HG03064 (cell line): ENCODE results near the gene IFI27.

Experiments
- ATAC-seq: cut with Tn5 transposase; IDR thresholded peaks from one replicate; pipeline ENCODE4 v1.9.1; 2021; ENCODE audit warnings: low read depth; ENCODE audit not compliant: unreplicated experiment

Gene IFI27

DNA sequence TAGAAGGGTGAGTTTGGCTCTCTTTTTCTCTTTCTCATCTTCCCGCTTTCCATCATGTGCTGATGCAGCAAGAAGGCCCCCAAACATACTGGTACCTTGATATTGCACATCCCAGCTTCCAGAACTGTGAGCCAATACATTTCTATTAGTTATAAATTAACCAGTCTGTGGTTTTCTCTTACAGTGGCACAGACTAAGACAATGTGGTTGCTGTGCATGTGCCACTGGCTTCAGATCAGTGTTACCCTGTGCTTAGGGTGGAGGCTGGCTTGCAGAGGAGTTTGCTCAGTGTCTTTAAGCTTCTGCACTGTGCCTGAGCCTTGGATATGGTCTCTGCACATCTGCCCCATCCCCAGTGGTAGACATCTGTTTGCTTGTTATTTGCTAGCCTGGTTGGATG is 13.3 kb downstream of the IFI27 start:
- ATAC-seq = no peak

DNA sequence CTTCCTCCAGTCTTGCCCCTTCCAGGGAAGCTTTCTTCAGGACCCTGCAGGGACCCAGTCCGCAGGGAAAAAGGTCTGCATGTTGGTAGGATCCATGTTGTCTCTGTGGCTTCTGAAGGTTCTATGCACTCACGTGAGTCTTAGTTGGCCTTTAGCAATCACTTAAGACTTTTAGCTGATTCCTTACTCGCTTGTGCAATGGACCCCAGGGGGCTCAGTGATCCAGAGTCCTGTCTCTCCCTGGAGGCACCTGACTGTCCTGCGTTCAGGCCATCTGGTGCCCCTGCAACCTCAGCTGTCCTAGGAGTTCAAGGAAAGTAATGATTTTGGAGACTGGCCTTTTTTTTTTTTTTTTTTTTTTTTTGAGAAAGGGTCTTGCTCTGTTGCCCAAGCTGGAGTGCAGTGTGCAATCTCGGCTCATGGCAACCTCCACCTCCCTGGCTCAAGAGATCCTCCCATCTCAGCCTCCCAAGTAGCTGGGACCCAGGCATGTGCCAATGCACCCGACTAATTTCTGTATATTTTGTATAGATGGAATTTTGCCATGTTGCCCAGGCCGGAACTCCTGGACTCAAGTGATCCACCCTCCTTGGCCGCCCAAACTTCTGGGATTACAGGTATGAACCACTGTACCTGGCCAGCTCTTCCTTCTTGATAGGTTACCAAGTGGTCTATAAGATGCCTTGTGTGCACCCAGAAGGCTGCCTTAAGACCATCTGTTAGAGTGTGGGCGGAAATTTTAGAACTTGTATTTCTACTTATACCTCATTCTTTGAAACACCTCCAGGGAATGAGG is 14.2 kb downstream of the IFI27 start:
- ATAC-seq = no peak

GRCh38 chr14:94125659-94126418 is 15.3 kb downstream of the IFI27 start:
- no peak for ATAC-seq

GRCh38 chr14:94126419-94126677 is 15.8 kb downstream of the IFI27 start:
- ATAC-seq = no peak

- no peak for ATAC-seq
These were observed 16.3 kb downstream of the IFI27 start for GRCh38 chr14:94126800-94127199.

DNA sequence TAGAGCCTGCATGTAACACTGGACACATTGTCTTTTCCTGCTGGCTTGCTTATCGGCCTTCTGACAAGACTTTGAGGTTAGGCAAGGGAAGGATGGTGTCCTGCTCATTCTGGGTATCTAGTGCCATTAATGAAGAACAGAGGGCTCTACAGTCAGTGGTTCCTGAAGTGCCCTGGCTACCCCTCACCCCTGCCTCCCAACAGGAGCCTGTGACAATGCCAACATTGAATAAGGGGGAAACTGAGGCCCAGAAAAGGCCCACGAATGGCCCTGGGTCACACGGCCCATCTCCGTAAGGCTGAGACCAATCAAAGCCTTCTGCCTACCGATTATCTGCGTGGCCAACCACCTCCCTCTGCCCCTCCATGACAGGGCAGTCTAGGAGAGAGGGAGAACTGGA is 16.8 kb downstream of the IFI27 start:
- no peak for ATAC-seq

DNA sequence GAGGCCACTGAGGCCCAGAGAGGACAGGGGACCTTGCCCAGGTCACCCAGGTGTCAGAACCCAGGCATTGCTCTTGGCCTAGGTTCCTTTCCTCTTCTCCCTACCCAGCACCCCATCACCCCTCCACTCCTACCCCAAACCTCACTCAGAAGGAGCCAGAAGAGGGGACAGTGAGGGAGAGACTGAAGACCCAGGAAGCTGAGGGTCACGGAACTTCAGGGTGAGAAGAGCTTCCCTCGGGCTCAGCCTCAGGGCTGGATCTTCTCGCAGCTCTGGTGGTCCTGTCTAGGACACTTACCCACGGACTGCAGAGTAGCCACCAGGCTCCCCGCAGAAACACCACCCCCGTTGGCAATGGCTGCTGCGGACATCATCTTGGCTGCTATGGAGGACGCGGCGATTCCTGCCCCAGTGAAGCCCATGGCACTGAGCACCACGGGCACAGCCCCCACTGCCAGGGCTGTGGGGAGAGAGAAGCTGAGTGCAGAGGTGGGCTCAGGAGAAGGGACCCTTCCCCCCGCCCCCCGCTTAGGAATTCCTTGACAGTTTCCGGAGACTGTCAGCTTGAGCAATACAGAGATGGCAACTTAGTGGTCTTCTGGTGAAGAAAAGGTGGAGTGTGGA is 17.8 kb downstream of the IFI27 start:
- ATAC-seq = no peak

GRCh38 chr14:94129111-94129757 is 18.7 kb downstream of the IFI27 start, which contains the start of gene IFI27L2:
Gene IFI27L2, minus strand, starts transcription at chr14:94129604. Its CDS starts 40 bp downstream, at chr14:94129564.
- ATAC-seq = peak; percentile 92

DNA sequence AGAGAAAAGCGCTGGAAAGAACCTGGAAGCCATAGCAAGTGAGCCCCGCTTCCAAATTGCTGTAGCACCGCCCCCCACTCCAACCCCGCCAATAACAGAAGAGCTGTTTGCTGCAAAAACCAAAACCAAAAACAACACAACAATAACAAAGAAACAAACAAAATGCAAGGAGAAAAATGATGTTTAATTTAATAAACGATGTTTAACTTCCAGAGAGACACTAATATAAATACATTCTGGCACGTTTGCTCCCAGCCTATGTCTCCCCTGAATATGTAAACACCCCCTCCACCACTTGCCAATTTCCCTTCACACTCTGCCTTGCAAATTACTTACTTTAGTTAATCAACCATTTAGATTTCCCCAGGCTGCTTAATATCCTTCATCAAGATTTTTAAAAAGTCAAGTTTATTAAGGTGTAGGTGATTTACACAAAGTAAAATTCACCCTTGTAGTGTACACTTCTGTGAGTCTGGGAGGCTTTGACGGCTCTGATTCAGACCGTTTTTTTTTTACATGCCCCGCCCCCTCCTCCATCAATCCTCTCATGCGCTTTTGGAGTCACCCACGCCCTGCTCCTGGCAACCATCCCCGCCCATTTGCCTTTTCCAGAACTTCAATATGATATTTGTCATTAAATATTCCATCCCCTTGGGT is 19.4 kb downstream of the IFI27 start:
- no peak for ATAC-seq

GRCh38 chr14:94132285-94132887 is 21.9 kb downstream of the IFI27 start:
- ATAC-seq = no peak

DNA sequence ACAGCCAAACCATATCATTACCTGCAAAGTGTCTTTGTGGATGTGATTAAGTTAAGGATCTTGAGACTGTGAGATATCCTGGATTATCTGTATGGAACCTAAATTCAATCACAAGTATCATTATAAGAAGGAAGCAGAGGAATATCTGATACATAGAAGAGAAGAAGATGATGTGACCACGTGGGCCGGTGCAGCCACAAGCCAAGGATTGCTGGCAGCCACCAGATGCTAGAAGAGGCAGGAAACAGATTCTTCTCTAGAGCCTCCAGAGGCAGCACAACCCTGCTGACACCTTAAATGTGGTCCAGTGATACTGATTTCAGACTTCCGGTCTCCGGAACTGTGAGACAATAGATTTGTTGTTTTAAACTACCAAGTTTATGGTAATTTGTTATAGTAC is 24.9 kb downstream of the IFI27 start:
- ATAC-seq = no peak

DNA sequence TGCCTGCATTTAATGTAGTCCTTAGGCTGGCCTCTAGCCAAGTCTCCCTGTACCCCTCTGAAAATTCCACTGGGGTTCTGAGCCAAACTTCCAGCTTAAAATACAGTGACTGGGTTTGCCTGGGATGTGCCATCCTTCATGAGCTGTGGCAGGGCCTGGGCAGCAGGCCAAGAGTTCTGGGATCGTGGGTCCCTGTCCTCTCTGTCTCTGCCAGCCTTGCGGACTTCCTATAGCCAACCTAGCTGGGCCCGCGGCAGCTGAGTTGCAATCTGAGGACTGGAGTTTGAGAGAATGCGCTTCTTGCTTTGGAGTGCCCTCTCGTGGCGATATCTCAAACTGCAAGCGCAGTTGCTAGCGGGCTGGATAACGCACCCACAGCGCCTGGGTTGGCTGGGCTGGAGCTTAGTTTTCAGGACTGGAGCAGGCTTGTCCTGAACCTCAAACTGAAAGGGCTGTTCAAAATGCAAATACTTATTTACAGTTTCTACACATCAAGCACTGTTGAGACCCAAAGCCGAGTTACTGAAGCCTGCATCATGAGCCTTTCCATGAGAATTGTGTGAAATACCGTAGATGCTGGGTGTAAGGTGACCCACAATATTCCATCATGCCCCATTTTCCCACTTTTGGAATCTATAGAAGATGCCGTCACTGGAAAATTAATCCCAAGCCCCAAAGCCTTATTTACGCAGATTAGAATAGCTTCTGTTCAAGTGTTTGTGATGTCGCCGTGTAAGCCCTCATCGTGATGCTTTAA is 26.2 kb downstream of the IFI27 start:
- peak; percentile 63 for ATAC-seq

DNA sequence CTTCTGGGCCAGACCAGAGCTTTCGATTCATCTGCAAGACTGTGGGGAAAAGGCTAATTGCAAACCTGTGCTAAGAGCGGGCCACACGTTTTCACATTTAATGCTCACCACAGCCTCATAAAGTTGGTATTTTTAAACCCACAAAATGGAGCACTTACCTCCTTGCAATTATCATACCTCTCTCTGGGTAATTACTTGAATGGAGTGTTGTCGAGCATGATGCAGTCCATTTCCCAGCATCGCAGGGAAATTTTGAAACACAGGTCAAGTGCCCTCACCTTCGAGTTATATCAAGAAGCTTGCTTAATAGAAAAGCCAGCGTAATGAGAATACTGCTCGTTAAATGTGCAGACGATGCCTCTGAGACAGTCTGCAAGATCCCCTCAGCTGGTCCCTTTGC is 27.7 kb downstream of the IFI27 start:
- no peak for ATAC-seq

DNA sequence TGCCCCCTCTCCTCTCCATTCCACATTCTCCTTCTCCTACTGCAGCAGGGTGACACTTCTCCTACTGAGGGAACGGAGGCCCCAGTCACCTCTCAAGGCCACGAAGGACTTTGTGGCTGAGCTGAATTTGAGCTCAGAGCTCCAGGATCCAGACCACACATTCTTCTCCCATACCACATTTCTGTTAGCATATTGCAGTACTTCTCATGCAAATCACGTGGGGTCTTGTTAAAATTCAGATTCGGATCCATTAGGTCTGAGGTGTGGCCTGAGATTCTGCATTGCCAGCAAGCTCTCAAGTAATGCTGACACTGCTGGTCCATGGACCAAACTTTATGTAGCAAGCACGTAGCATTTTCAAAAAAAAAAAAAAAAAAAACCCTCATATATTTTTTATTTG is 28.5 kb downstream of the IFI27 start:
- no peak for ATAC-seq

- ATAC-seq = no peak
These were observed 28.9 kb downstream of the IFI27 start for GRCh38 chr14:94139421-94139820.

DNA sequence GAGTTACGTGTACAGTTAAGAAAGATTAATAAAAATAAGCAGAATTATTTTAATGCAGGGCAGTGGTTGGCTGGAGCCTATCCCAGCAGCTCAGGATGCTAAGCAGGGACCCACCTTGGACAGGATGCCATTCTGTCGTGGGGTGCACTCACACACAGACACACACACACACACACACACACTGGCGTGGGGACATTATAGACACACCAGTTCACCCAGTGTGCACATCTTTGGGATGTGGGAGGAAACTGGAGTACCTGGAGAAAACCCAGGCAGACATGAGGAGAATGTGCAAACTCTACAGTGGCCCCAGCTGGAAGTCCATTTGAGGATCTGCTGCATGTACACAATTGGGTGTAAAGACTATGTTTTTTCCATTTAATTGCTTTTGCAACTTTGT is 31.7 kb downstream of the IFI27 start:
- no peak for ATAC-seq

- ATAC-seq = no peak
These were observed 32.3 kb downstream of the IFI27 start for GRCh38 chr14:94142836-94143235.

GRCh38 chr14:94143239-94143638 is 32.7 kb downstream of the IFI27 start:
- ATAC-seq = no peak

GRCh38 chr14:94143711-94144110 is 33.2 kb downstream of the IFI27 start:
- no peak for ATAC-seq

DNA sequence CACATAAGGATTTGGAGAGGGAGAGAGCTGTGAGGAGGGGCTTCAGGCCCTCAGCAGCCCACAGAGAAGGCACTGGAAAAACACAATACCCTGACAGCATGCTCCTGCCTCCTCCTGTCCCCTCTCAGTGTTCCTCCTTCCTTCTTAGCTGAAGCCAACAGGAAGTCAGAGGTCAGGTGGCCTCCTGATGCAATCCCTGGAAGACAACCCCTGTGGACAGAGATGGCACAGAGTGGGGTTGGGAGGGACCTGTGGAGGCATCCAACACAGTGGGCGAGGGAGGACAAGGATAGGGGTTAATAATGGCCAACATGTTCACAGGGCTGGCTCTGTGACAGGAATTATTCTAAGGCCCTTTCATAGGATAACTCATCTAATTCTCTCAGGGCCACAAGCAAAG is 34.2 kb downstream of the IFI27 start:
- no peak for ATAC-seq
